HCT116 (cell line): ENCODE results near the gene MCTS1. TPM values are rescaled to one million over a fixed set of nuclear protein-coding genes. Genes with fewer than 3 reads are reported as not detected.

Experiments used
- ATAC-seq: fragments of 200-7000 bp; cut with Tn5 transposase; 2 replicates; pipeline ENCODE4 v1.9.1; 2020; ENCODE audit warnings: mild to moderate bottlenecking, moderate library complexity
- BruUV-seq: library from RNA; stranded (reverse); fragments of 400-500 nt; replicated peaks from 2 replicates; lab custom pipeline; 2021; lab: Mats Ljungman, UMichigan
- CTCF ChIA-PET: fragments of 300-600 bp; sonication (Branson Sonifier 250); formaldehyde crosslinking; loops from one replicate; lab custom pipeline; 2021; ENCODE audit warnings: antibody characterized with exemption; lab: Charles Lee
- POLR2A ChIA-PET: fragments of 300-600, 350-600 bp; sonication (Branson Sonifier 250); formaldehyde crosslinking; loops from one replicate; lab custom pipeline; 2021; ENCODE audit warnings: antibody characterized with exemption; lab: Charles Lee
- RAD21 ChIA-PET, 2 experiments: fragments of 300-600 bp; sonication (Branson Sonifier 250); formaldehyde crosslinking; loops; one replicate each; lab custom pipeline; 2023; ENCODE audit warnings: low total read pairs in 2 of 2; ENCODE audit not compliant: uncharacterized antibody in 2 of 2, unreplicated experiment in 2 of 2, low non-redundant PET in 1 of 2; lab: Charles Lee
- DNase-seq: peaks from one replicate; pipeline ENCODE4 v3.0.0-alpha.2; 2010; ENCODE audit warnings: low read depth, low spot score
- H2AFZ ChIP-seq: fragments of 200-600 bp; shearing (Covaris generic), sonication (generic); 2 replicates; pipeline ENCODE4 v1.6.1; 2017; ENCODE audit warnings: low read depth, mixed run types, mixed read lengths, antibody characterized with exemption, low read length; ENCODE audit not compliant: poor library complexity, severe bottlenecking
- H3K27ac ChIP-seq: 2 replicates; pipeline ENCODE4 v1.5.1; 2012; ENCODE audit warnings: low read depth, low read length
- H3K27me3 ChIP-seq: fragments of 200-600 bp; sonication (generic); 2 replicates; pipeline ENCODE4 v1.6.1; 2016; ENCODE audit warnings: mixed run types, low read length, mixed read lengths; ENCODE audit not compliant: insufficient read depth
- H3K36me3 ChIP-seq, 2 experiments: fragments of 200-500 bp in 1 of 2; fragments of 200-600 bp in 1 of 2; sonication (Bioruptor generic) in 1 of 2; sonication (generic) in 1 of 2; 2 replicates each; pipeline versions ENCODE4 v1.5.1 to v1.6.1; 2014 to 2016; ENCODE audit warnings: low read length in 2 of 2, inconsistent platforms in 1 of 2, mixed read lengths in 1 of 2, mixed run types in 1 of 2; ENCODE audit not compliant: insufficient read depth in 2 of 2, control insufficient read depth in 1 of 2
- H3K4me1 ChIP-seq, 2 experiments: fragments of 200-600 bp in 1 of 2; sonication (generic) in 1 of 2; 2 replicates each; pipeline versions ENCODE4 v1.5.1 to v1.6.1; 2012 to 2017; ENCODE audit warnings: low read length in 2 of 2, inconsistent platforms in 1 of 2, mild to moderate bottlenecking in 1 of 2, mixed read lengths in 1 of 2, mixed run types in 1 of 2, moderate library complexity in 1 of 2; ENCODE audit not compliant: insufficient read depth in 2 of 2, control insufficient read depth in 1 of 2
- H3K4me2 ChIP-seq: fragments of 200-600 bp; sonication (generic); 2 replicates; pipeline ENCODE4 v1.6.1; 2017; ENCODE audit warnings: mixed run types, low read length, mixed read lengths
- H3K4me3 ChIP-seq, 2 experiments: fragments of 200-600 bp in 1 of 2; sonication (generic) in 1 of 2; replicated peaks in 1 of 2; 2 replicates each; pipeline ENCODE4 v1.5.1; 2011 to 2016; ENCODE audit warnings: low read length in 2 of 2, control low read depth in 1 of 2, low read depth in 1 of 2, mild to moderate bottlenecking in 1 of 2, mixed read lengths in 1 of 2, mixed run types in 1 of 2
- H3K79me2 ChIP-seq: fragments of 200-600 bp; sonication (generic); 2 replicates; pipeline ENCODE4 v1.6.1; 2017; ENCODE audit warnings: mild to moderate bottlenecking, mixed run types, low read length, moderate library complexity, mixed read lengths; ENCODE audit not compliant: insufficient read depth
- H3K9ac ChIP-seq: fragments of 200-600 bp; sonication (generic); 2 replicates; pipeline ENCODE4 v1.6.1; 2016; ENCODE audit warnings: low read length, mixed read lengths
- H3K9me2 ChIP-seq: fragments of 200-600 bp; sonication (generic), shearing (Covaris generic); 2 replicates; pipeline ENCODE4 v1.6.1; 2017; ENCODE audit warnings: mixed run types, mild to moderate bottlenecking, moderate library complexity; ENCODE audit not compliant: insufficient read depth
- H3K9me3 ChIP-seq, 2 experiments: fragments of 200-500 bp in 1 of 2; fragments of 200-600 bp in 1 of 2; sonication (Bioruptor generic) in 1 of 2; sonication (generic) in 1 of 2; 2 replicates each; pipeline ENCODE4 v1.6.1; 2014 to 2017; ENCODE audit warnings: low read length in 2 of 2, mixed read lengths in 2 of 2, inconsistent platforms in 1 of 2, low read depth in 1 of 2, mild to moderate bottlenecking in 1 of 2, mixed run types in 1 of 2, moderate library complexity in 1 of 2; ENCODE audit not compliant: control insufficient read depth in 1 of 2, insufficient read depth in 1 of 2
- H4K20me1 ChIP-seq: fragments of 200-600 bp; sonication (generic), shearing (Covaris generic); 2 replicates; pipeline ENCODE4 v1.6.1; 2017; ENCODE audit warnings: mixed run types, mild to moderate bottlenecking, moderate library complexity; ENCODE audit not compliant: insufficient read depth
- CEBPB ChIP-seq: IDR thresholded peaks from 2 replicates; pipeline ENCODE4 v1.6.1; 2012; ENCODE audit warnings: low read depth
- EGR1 ChIP-seq: IDR thresholded peaks from 2 replicates; pipeline ENCODE4 v1.6.1; 2012; ENCODE audit warnings: low read depth
- ELF1 ChIP-seq: IDR thresholded peaks from 2 replicates; pipeline ENCODE4 v1.6.1; 2012; ENCODE audit warnings: low read depth, borderline replicate concordance
- EZH2 ChIP-seq: fragments of 200-600 bp; sonication (generic); IDR thresholded peaks from 2 replicates; pipeline ENCODE4 v1.6.1; 2017; ENCODE audit warnings: antibody characterized with exemption, mixed run types
- EZH2phosphoT487 ChIP-seq: fragments of 200-600 bp; IDR thresholded peaks from 2 replicates; pipeline ENCODE4 v1.6.1; 2018; ENCODE audit warnings: antibody characterized with exemption, borderline replicate concordance
- FOSL1 ChIP-seq: IDR thresholded peaks from 2 replicates; pipeline ENCODE4 v1.6.1; 2012; ENCODE audit warnings: low read depth
- JUND ChIP-seq: IDR thresholded peaks from 2 replicates; pipeline ENCODE4 v1.6.1; 2012
- POLR2A ChIP-seq: IDR thresholded peaks from 2 replicates; pipeline ENCODE4 v1.7.0; 2011; ENCODE audit warnings: borderline replicate concordance; ENCODE audit not compliant: insufficient read depth, insufficient read length; ENCODE audit errors: extremely low read depth
- POLR2AphosphoS5 ChIP-seq: IDR thresholded peaks from 2 replicates; pipeline ENCODE4 v1.6.1; 2011; ENCODE audit warnings: mild to moderate bottlenecking, low read depth, low read length, moderate library complexity
- SIN3A ChIP-seq: IDR thresholded peaks from 2 replicates; pipeline ENCODE4 v1.6.1; 2012; ENCODE audit warnings: low read depth
- SP1 ChIP-seq: IDR thresholded peaks from 2 replicates; pipeline ENCODE4 v1.6.1; 2012; ENCODE audit warnings: low read depth
- TCF7L2 ChIP-seq: IDR thresholded peaks from 2 replicates; pipeline ENCODE4 v1.7.0; 2011; ENCODE audit warnings: borderline replicate concordance, inconsistent platforms; ENCODE audit not compliant: insufficient read depth, insufficient read length; ENCODE audit errors: extremely low read depth
- YY1 ChIP-seq: IDR thresholded peaks from 2 replicates; pipeline ENCODE4 v1.6.1; 2011; ENCODE audit warnings: low read length, low read depth, moderate library complexity, mild to moderate bottlenecking; ENCODE audit not compliant: insufficient replicate concordance; ENCODE audit errors: extremely low read depth
- ZNF274 ChIP-seq: fragments of 200-500 bp; sonication (Bioruptor generic); IDR thresholded peaks from 2 replicates; pipeline ENCODE4 v1.6.1; 2014; ENCODE audit warnings: mild to moderate bottlenecking, low read depth, low read length, inconsistent platforms
- intact Hi-C: fragments of 100-400 bp; cut with micrococcal nuclease; formaldehyde crosslinking; loops from 2 replicates; pipeline ENCODE4 v1.10.0; 2022
- total RNA-seq: library from RNA; stranded (reverse); gene quantifications from one replicate; pipeline ENCODE4 v1.2.1, GENCODE V29; 2021; ENCODE audit not compliant: unreplicated experiment
- TF ChIP-seq, protein P1 (sequence below): IDR thresholded peaks from 2 replicates; pipeline ENCODE4 v1.6.1; 2012; ENCODE audit warnings: low read depth
- TF ChIP-seq, protein P2 (sequence below): IDR thresholded peaks from 2 replicates; pipeline ENCODE4 v1.6.1; 2011; ENCODE audit warnings: mild to moderate bottlenecking, low read length, moderate library complexity; ENCODE audit not compliant: insufficient replicate concordance; ENCODE audit errors: extremely low read depth
- TF ChIP-seq, protein P3 (sequence below), 3 experiments: fragments of 200-600 bp in 1 of 3; sonication (generic) in 1 of 3; IDR thresholded peaks in 2 of 3; conservative IDR thresholded peaks in 1 of 3; 2 replicates each; pipeline ENCODE4 v1.5.1; 2012 to 2017; ENCODE audit warnings: low read depth in 2 of 3, low read length in 2 of 3, antibody characterized with exemption in 1 of 3, borderline replicate concordance in 1 of 3, control low read depth in 1 of 3, mild to moderate bottlenecking in 1 of 3, mixed read lengths in 1 of 3, mixed run types in 1 of 3, moderate library complexity in 1 of 3; ENCODE audit not compliant: insufficient read depth in 1 of 3
- TF ChIP-seq, protein P4 (sequence below): IDR thresholded peaks from 2 replicates; pipeline ENCODE4 v1.6.1; 2012

MCTS1 gene
- total RNA-seq, 1 experiment from 2014 or later = 49.5 TPM

DNA sequence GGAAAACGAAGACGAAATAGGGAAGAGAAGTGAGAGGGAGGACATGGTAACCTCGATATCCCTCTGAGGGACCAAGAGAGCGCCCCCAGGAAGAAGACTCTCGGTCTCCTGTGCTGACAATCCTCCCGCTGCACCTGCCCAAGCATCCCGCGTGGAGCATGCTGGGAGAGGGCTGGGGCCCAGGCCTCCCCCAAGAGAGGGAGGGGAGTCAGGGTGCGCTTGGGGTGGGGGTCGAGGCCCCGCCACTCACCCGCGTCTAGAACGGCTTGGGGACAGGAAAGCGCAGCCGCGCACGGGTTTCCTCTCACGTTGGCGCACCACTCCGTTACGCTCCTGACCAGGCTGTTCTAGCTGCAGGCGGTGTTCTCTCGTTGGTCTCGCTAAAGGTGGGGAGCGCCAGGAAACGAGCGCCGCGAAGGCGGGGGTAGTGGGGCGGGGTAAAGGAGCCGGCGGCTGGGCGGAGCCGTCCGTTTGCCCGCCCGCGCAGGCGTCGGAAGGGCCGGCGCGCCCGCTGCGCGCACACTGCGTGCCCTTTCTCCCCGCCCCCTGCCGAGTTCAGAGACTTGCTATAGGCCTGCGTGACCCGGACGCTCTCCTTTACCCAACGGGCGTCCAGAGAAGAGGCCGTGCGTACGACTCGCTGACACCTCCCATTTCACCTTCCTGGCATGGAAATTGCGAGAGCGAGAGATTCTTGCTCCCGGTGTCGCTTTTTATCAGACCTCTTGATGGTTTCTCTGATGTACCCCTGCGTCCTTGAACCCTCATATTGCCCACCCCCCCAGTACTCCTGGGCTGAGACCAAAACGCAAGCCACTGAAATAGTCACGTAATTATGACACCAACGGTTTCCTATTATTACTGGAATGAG, 26.0 kb downstream of the MCTS1 start, which contains the start of gene C1GALT1C1:
Gene C1GALT1C1, minus strand, starts transcription at position 388 of the 871 bp plus-strand sequence. CDS start 2,888 bp downstream, outside the sequence.
- Histone ChIP-seq H2AFZ (no peak within 1 kb of the TSS), H3K9me2 (no peaks in the 10 kb centered on the region), H3K4me2 (peak within 1 kb of the TSS; percentile 81), H3K9me3 (no peaks in the 10 kb centered on the region), H3K27me3 (no peaks in the 10 kb centered on the region), H3K79me2 (peaks cover 18% of the 10 kb centered on the region), H3K9ac (peak within 1 kb of the TSS; percentile 70), H3K4me1 (peaks cover 2 to 16% of the 10 kb centered on the region in 2 experiments; a peak in 3 of 4 replicates), H3K36me3 (no peaks in the 10 kb centered on the region), H3K27ac (peak within 1 kb of the TSS; percentile 75), H4K20me1 (no peaks in the 10 kb centered on the region), H3K4me3 (peak within 1 kb of the TSS; percentile 61 to 69)
- ChIA-PET RAD21 (no interaction called here), CTCF (no interaction called here), POLR2A (no interaction called here)
- no TSS peak for BruUV-seq
- peak; percentile 81 for DNase-seq
- intact Hi-C loops = no loop called here
- ATAC-seq = peak; percentile 97
- TF ChIP-seq, protein P1, sequence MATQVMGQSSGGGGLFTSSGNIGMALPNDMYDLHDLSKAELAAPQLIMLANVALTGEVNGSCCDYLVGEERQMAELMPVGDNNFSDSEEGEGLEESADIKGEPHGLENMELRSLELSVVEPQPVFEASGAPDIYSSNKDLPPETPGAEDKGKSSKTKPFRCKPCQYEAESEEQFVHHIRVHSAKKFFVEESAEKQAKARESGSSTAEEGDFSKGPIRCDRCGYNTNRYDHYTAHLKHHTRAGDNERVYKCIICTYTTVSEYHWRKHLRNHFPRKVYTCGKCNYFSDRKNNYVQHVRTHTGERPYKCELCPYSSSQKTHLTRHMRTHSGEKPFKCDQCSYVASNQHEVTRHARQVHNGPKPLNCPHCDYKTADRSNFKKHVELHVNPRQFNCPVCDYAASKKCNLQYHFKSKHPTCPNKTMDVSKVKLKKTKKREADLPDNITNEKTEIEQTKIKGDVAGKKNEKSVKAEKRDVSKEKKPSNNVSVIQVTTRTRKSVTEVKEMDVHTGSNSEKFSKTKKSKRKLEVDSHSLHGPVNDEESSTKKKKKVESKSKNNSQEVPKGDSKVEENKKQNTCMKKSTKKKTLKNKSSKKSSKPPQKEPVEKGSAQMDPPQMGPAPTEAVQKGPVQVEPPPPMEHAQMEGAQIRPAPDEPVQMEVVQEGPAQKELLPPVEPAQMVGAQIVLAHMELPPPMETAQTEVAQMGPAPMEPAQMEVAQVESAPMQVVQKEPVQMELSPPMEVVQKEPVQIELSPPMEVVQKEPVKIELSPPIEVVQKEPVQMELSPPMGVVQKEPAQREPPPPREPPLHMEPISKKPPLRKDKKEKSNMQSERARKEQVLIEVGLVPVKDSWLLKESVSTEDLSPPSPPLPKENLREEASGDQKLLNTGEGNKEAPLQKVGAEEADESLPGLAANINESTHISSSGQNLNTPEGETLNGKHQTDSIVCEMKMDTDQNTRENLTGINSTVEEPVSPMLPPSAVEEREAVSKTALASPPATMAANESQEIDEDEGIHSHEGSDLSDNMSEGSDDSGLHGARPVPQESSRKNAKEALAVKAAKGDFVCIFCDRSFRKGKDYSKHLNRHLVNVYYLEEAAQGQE = no peak
- TF ChIP-seq TCF7L2 (no peak), EZH2 (no peak), CEBPB (no peak), JUND (no peak), ELF1 (peak; percentile 27; the same call in 1 of the 2 replicates), SIN3A (peak; percentile 27; the same call in 1 of the 2 replicates), POLR2A (peak; percentile 47), YY1 (no peak), POLR2AphosphoS5 (peak; percentile 75), FOSL1 (no peak), EZH2phosphoT487 (no peak), SP1 (peak; percentile 39; the same call in 1 of the 2 replicates), EGR1 (0 out of 2 replicates have a peak, but pooled peaks have one; percentile 7), ZNF274 (no peak)
- TF ChIP-seq, protein P2, sequence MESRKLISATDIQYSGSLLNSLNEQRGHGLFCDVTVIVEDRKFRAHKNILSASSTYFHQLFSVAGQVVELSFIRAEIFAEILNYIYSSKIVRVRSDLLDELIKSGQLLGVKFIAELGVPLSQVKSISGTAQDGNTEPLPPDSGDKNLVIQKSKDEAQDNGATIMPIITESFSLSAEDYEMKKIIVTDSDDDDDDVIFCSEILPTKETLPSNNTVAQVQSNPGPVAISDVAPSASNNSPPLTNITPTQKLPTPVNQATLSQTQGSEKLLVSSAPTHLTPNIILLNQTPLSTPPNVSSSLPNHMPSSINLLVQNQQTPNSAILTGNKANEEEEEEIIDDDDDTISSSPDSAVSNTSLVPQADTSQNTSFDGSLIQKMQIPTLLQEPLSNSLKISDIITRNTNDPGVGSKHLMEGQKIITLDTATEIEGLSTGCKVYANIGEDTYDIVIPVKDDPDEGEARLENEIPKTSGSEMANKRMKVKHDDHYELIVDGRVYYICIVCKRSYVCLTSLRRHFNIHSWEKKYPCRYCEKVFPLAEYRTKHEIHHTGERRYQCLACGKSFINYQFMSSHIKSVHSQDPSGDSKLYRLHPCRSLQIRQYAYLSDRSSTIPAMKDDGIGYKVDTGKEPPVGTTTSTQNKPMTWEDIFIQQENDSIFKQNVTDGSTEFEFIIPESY = no peak
- TF ChIP-seq, protein P3, sequence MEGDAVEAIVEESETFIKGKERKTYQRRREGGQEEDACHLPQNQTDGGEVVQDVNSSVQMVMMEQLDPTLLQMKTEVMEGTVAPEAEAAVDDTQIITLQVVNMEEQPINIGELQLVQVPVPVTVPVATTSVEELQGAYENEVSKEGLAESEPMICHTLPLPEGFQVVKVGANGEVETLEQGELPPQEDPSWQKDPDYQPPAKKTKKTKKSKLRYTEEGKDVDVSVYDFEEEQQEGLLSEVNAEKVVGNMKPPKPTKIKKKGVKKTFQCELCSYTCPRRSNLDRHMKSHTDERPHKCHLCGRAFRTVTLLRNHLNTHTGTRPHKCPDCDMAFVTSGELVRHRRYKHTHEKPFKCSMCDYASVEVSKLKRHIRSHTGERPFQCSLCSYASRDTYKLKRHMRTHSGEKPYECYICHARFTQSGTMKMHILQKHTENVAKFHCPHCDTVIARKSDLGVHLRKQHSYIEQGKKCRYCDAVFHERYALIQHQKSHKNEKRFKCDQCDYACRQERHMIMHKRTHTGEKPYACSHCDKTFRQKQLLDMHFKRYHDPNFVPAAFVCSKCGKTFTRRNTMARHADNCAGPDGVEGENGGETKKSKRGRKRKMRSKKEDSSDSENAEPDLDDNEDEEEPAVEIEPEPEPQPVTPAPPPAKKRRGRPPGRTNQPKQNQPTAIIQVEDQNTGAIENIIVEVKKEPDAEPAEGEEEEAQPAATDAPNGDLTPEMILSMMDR (IDR thresholded peaks at IDR 0.05 in 2 of 3, conservative IDR thresholded peaks at IDR 0.05 in 1 of 3; ENCODE audit: borderline replicate concordance in 1 of 3, insufficient read depth in 1 of 3, low read depth in 2 of 3, low read length in 2 of 3) = no peak
- TF ChIP-seq, protein P4, sequence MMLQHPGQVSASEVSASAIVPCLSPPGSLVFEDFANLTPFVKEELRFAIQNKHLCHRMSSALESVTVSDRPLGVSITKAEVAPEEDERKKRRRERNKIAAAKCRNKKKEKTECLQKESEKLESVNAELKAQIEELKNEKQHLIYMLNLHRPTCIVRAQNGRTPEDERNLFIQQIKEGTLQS = no peak
